ENCODE results near the gene GSTT2.
A peak's percentile ranks its signal among the peaks of the same experiment; 100 is the strongest.

Gene GSTT2

DNA sequence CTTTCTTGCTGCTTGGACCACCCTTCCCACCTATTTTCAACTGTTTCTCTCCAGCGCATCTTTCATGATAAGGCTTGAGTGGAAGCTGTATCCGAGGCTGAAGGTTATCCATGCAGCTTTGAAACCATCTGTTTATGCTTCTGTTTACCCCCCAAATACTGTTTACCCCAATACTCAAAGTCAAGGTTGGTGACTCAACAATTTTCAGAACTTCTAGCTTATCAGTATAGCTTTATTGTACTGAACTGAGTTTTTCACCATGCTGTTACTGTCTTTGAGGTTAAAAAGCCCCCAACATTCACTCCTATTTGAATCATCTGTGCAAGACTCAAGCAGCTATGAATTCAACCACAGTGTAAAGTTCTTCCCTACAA is 30.1 kb downstream of the GSTT2 start:
- H3K9me3 ChIP-seq (ENCODE audit: insufficient read depth, low read length), result peaks cover 6% of the 10 kb centered on the region; the same call in 1 of the 2 replicates
- no peak overlapping the region for H3K4me3 ChIP-seq (ENCODE audit: insufficient read length, low read depth)
- peaks cover 3% of the 10 kb centered on the region for H3K27me3 ChIP-seq (ENCODE audit: insufficient read depth, insufficient read length)
- no peaks in the 10 kb centered on the region for H3K36me3 ChIP-seq (ENCODE audit: insufficient read depth, insufficient read length, low read length)
- no peak for DNase-seq (ENCODE audit: low read depth, low spot score)
- no peaks in the 10 kb centered on the region for H3K4me1 ChIP-seq (ENCODE audit: insufficient read depth, insufficient read length)
- no peak overlapping the region for H3K9ac ChIP-seq (ENCODE audit: insufficient read length, low read depth)
- TF ChIP-seq SUZ12 (IDR thresholded peaks at IDR 0.05; ENCODE audit: extremely low read depth, insufficient read depth, insufficient read length), result no peak
- TF ChIP-seq YY1 (IDR thresholded peaks at IDR 0.05; ENCODE audit: insufficient read depth, insufficient read length), result no peak
- no peak for TF ChIP-seq ZNF274 (IDR thresholded peaks at IDR 0.05; ENCODE audit: low read depth, low read length)

- TF ChIP-seq ZNF274 (IDR thresholded peaks at IDR 0.05; ENCODE audit: low read depth, low read length), result no peak
- TF ChIP-seq SUZ12 (IDR thresholded peaks at IDR 0.05; ENCODE audit: extremely low read depth, insufficient read depth, insufficient read length), result no peak
- no peak for TF ChIP-seq YY1 (IDR thresholded peaks at IDR 0.05; ENCODE audit: insufficient read depth, insufficient read length)
- H3K9me3 ChIP-seq (ENCODE audit: insufficient read depth, low read length), result peaks cover 6% of the 10 kb centered on the region; the same call in 1 of the 2 replicates
- H3K4me1 ChIP-seq (ENCODE audit: insufficient read depth, insufficient read length), result no peaks in the 10 kb centered on the region
- peaks cover 3% of the 10 kb centered on the region for H3K27me3 ChIP-seq (ENCODE audit: insufficient read depth, insufficient read length)
- DNase-seq (ENCODE audit: low read depth, low spot score), result no peak
- H3K4me3 ChIP-seq (ENCODE audit: insufficient read length, low read depth), result peak overlapping the region; percentile 69
- H3K9ac ChIP-seq (ENCODE audit: insufficient read length, low read depth), result peak overlapping the region; percentile 88
- no peaks in the 10 kb centered on the region for H3K36me3 ChIP-seq (ENCODE audit: insufficient read depth, insufficient read length, low read length)
These were observed 31.8 kb downstream of the GSTT2 start for GRCh38 chr22:24011735-24012068.

DNA sequence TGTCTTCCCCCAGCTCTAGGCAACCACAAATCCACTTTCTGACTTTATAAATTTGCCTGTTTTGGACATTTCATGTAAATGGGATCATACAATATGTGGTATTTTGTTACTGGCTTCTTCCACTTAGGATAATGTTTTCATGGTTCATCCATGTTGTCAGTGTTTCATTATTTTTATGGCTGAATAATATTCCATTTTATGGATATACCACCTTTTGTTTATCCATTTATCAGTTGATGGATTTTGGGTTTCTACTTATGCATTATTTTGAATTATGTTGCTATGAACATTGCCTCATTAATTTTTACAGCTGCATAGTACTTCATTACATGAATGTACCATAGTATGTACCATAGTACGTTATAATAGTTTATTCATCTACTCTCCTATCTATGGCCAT is 36.2 kb downstream of the GSTT2 start:
- Histone ChIP-seq H3K9me3 (ENCODE audit: insufficient read depth, low read length) (no peaks in the 10 kb centered on the region), H3K4me1 (ENCODE audit: insufficient read depth, insufficient read length) (no peaks in the 10 kb centered on the region), H3K9ac (ENCODE audit: insufficient read length, low read depth) (no peak overlapping the region), H3K4me3 (ENCODE audit: insufficient read length, low read depth) (no peak overlapping the region), H3K27me3 (ENCODE audit: insufficient read depth, insufficient read length) (no peaks in the 10 kb centered on the region), H3K36me3 (ENCODE audit: insufficient read depth, insufficient read length, low read length) (no peaks in the 10 kb centered on the region)
- TF ChIP-seq ZNF274 (IDR thresholded peaks at IDR 0.05; ENCODE audit: low read depth, low read length) (no peak), SUZ12 (IDR thresholded peaks at IDR 0.05; ENCODE audit: extremely low read depth, insufficient read depth, insufficient read length) (no peak), YY1 (IDR thresholded peaks at IDR 0.05; ENCODE audit: insufficient read depth, insufficient read length) (no peak)
- no peak for DNase-seq (ENCODE audit: low read depth, low spot score)

DNA sequence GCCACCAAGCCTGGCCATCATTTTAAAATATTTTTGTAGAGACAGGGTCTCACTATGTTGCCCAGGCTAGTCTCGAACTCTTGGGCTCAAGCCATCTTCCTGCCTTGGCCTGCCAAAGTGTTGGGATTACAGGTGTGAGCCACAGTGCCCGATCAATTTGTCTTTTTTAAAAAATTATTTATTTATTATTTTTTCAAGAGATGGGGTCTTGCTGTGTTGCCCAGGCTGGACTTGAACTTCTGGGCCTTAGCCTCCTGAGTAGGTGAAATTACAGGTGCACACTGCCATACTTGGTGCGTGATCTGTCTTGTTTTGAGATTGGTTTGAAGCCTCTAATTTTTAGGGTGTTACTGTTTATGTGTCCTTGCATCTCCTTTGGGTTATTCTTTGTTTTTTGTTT is 41.4 kb downstream of the GSTT2 start:
- no peak for TF ChIP-seq ZNF274 (IDR thresholded peaks at IDR 0.05; ENCODE audit: low read depth, low read length)
- no peak for TF ChIP-seq YY1 (IDR thresholded peaks at IDR 0.05; ENCODE audit: insufficient read depth, insufficient read length)
- no peaks in the 10 kb centered on the region for H3K4me1 ChIP-seq (ENCODE audit: insufficient read depth, insufficient read length)
- no peak for DNase-seq (ENCODE audit: low read depth, low spot score)
- no peaks in the 10 kb centered on the region for H3K9me3 ChIP-seq (ENCODE audit: insufficient read depth, low read length)
- no peak overlapping the region for H3K4me3 ChIP-seq (ENCODE audit: insufficient read length, low read depth)
- H3K9ac ChIP-seq (ENCODE audit: insufficient read length, low read depth), result no peak overlapping the region
- no peaks in the 10 kb centered on the region for H3K27me3 ChIP-seq (ENCODE audit: insufficient read depth, insufficient read length)
- no peaks in the 10 kb centered on the region for H3K36me3 ChIP-seq (ENCODE audit: insufficient read depth, insufficient read length, low read length)

- Histone ChIP-seq H3K4me1 (ENCODE audit: insufficient read depth, insufficient read length) (no peaks in the 10 kb centered on the region), H3K4me3 (ENCODE audit: insufficient read length, low read depth) (no peak overlapping the region), H3K9me3 (ENCODE audit: insufficient read depth, low read length) (no peaks in the 10 kb centered on the region), H3K27me3 (ENCODE audit: insufficient read depth, insufficient read length) (no peaks in the 10 kb centered on the region), H3K9ac (ENCODE audit: insufficient read length, low read depth) (no peak overlapping the region), H3K36me3 (ENCODE audit: insufficient read depth, insufficient read length, low read length) (no peaks in the 10 kb centered on the region)
- TF ChIP-seq SUZ12 (IDR thresholded peaks at IDR 0.05; ENCODE audit: extremely low read depth, insufficient read depth, insufficient read length), result no peak
- TF ChIP-seq ZNF274 (IDR thresholded peaks at IDR 0.05; ENCODE audit: low read depth, low read length), result no peak
- no peak for TF ChIP-seq YY1 (IDR thresholded peaks at IDR 0.05; ENCODE audit: insufficient read depth, insufficient read length)
- no peak for DNase-seq (ENCODE audit: low read depth, low spot score)
These were observed 43.4 kb downstream of the GSTT2 start for GRCh38 chr22:24023204-24023789.

DNA sequence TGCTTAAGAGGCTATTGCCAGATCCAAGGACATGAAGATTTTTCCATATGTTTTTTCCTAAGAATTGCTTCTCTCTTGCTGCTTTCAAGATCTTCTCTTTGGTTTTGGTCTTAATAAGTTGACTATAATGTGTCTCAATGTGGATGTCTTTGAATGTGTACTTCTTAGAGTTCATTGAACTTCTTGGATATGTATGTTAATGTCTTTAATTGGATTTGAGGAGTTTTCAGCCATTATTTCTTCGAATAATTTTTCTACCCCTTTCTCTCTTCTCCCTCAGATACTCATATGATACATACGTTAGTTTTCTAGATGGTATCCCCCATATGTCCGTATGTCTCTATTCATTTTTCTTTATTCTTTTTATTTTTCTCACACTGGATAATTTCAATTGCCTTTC is 44.4 kb downstream of the GSTT2 start:
- TF ChIP-seq SUZ12 (IDR thresholded peaks at IDR 0.05; ENCODE audit: extremely low read depth, insufficient read depth, insufficient read length) (no peak), ZNF274 (IDR thresholded peaks at IDR 0.05; ENCODE audit: low read depth, low read length) (no peak), YY1 (IDR thresholded peaks at IDR 0.05; ENCODE audit: insufficient read depth, insufficient read length) (no peak)
- H3K27me3 ChIP-seq (ENCODE audit: insufficient read depth, insufficient read length), result no peaks in the 10 kb centered on the region
- no peak overlapping the region for H3K4me3 ChIP-seq (ENCODE audit: insufficient read length, low read depth)
- no peaks in the 10 kb centered on the region for H3K4me1 ChIP-seq (ENCODE audit: insufficient read depth, insufficient read length)
- DNase-seq (ENCODE audit: low read depth, low spot score), result no peak
- no peak overlapping the region for H3K9ac ChIP-seq (ENCODE audit: insufficient read length, low read depth)
- no peaks in the 10 kb centered on the region for H3K9me3 ChIP-seq (ENCODE audit: insufficient read depth, low read length)
- no peaks in the 10 kb centered on the region for H3K36me3 ChIP-seq (ENCODE audit: insufficient read depth, insufficient read length, low read length)

- no peak for DNase-seq (ENCODE audit: low read depth, low spot score)
- Histone ChIP-seq H3K36me3 (ENCODE audit: insufficient read depth, insufficient read length, low read length) (no peaks in the 10 kb centered on the region), H3K4me1 (ENCODE audit: insufficient read depth, insufficient read length) (no peaks in the 10 kb centered on the region), H3K27me3 (ENCODE audit: insufficient read depth, insufficient read length) (no peaks in the 10 kb centered on the region), H3K4me3 (ENCODE audit: insufficient read length, low read depth) (no peak overlapping the region), H3K9ac (ENCODE audit: insufficient read length, low read depth) (no peak overlapping the region), H3K9me3 (ENCODE audit: insufficient read depth, low read length) (no peaks in the 10 kb centered on the region)
- no peak for TF ChIP-seq ZNF274 (IDR thresholded peaks at IDR 0.05; ENCODE audit: low read depth, low read length)
- TF ChIP-seq YY1 (IDR thresholded peaks at IDR 0.05; ENCODE audit: insufficient read depth, insufficient read length), result no peak
- TF ChIP-seq SUZ12 (IDR thresholded peaks at IDR 0.05; ENCODE audit: extremely low read depth, insufficient read depth, insufficient read length), result no peak
These were observed 45.5 kb downstream of the GSTT2 start for GRCh38 chr22:24025475-24025874.

Data from NT2/D1 (cell line).